ENCODE results near the gene NR1H2.

GRCh38 chr19:50328224-50328872 lies 47.9 kb upstream of the NR1H2 start:
- peak; percentile 73 for TF ChIP-seq EZH2 (IDR thresholded peaks at IDR 0.05; ENCODE audit: insufficient read depth, poor library complexity, severe bottlenecking)
- TF ChIP-seq EZH2phosphoT487 (IDR thresholded peaks at IDR 0.05; ENCODE audit: insufficient read depth, low read depth): no peak

All from GM23248 (cell line).